ENCODE results near the gene MRPS12.

The MRPS12 gene

GRCh38 chr19:38980583-38981374 lies 50.0 kb downstream of the MRPS12 start:
- Histone ChIP-seq H3K4me1 (ENCODE audit: control extremely low read depth in 1 of 4, control insufficient read depth in 4 of 4, insufficient read depth in 4 of 4, low read length in 3 of 4) (peaks cover 0 to 14% (median 10%) of the 10 kb centered on the region in 4 experiments), H3K4me3 (ENCODE audit: control insufficient read depth in 1 of 7, extremely low read depth in 1 of 7, insufficient read depth in 4 of 7, low read depth in 2 of 7, low read length in 6 of 7) (no peak overlapping the region), H3K9me3 (ENCODE audit: control extremely low read depth in 1 of 5, control insufficient read depth in 4 of 5, insufficient read depth in 2 of 5, low read depth in 1 of 5, low read length in 4 of 5) (peaks cover 0 to 10% (median 9%) of the 10 kb centered on the region in 5 experiments), H3K27ac (ENCODE audit: insufficient read depth in 1 of 2, low read depth in 1 of 2, low read length in 2 of 2, poor library complexity in 1 of 2, severe bottlenecking in 2 of 2) (no peak overlapping the region), H3K27me3 (replicated peaks in 2 of 5; ENCODE audit: control insufficient read depth in 4 of 5, insufficient read depth in 5 of 5, low read length in 4 of 5) (peaks cover 0 to 10% (median 4%) of the 10 kb centered on the region in 5 experiments), H3K36me3 (ENCODE audit: control insufficient read depth in 4 of 4, insufficient read depth in 4 of 4, low read length in 3 of 4) (no peaks in the 10 kb centered on the region)
- CTCF ChIA-PET: no interaction called here
- POLR2A ChIA-PET: no interaction called here
- WGBS (ENCODE audit: insufficient coverage): 98% methylated on average over 10 of the region's 10 CpGs
- DNase-seq: peak in 1 of 3 donors; percentile 13
